Measurements from ENCODE around the gene CENPVL3. TPM values are rescaled to one million over a fixed set of nuclear protein-coding genes. Genes with fewer than 3 reads are reported as not detected.

Gene CENPVL3
- total and polyA plus RNA-seq, 2 experiments from 2014 or later = 4.4 to 4.8 TPM

- no peaks in the 10 kb centered on the region for H3K27me3 ChIP-seq (ENCODE audit: insufficient read depth)
- TF ChIP-seq ZNF331 (CRISPR knock-in tag; IDR thresholded peaks at IDR 0.05; ENCODE audit: low read depth) (no peak), ZNF462 (CRISPR knock-in tag; IDR thresholded peaks at IDR 0.05) (no peak), STAT1 (IDR thresholded peaks at IDR 0.05; ENCODE audit: unreplicated experiment) (no peak), CREB1 (CRISPR knock-in tag; IDR thresholded peaks at IDR 0.05; ENCODE audit: low read depth) (no peak), EZH2phosphoT487 (IDR thresholded peaks at IDR 0.05; ENCODE audit: unreplicated experiment) (no peak), JUNB (IDR thresholded peaks at IDR 0.05; ENCODE audit: unreplicated experiment) (no peak), ETS1 (IDR thresholded peaks at IDR 0.05) (no peak), REST (IDR thresholded peaks at IDR 0.05; ENCODE audit: unreplicated experiment) (no peak), POLR2AphosphoS5 (IDR thresholded peaks at IDR 0.05; ENCODE audit: low read depth) (no peak), CTCF (conservative IDR thresholded peaks at IDR 0.05; ENCODE audit: low read depth in 2 of 2) (no peak), NANOG (IDR thresholded peaks at IDR 0.05; ENCODE audit: borderline replicate concordance) (no peak), ZNF114 (CRISPR knock-in tag; IDR thresholded peaks at IDR 0.05) (no peak)
- no peaks in the 10 kb centered on the region for H3F3A ChIP-seq (replicated peaks; ENCODE audit: low read depth)
- DNase-seq (ENCODE audit: low spot score) = no peak
- H4K20me1 ChIP-seq (replicated peaks; ENCODE audit: insufficient read depth) = no peaks in the 10 kb centered on the region
- no peak for ATAC-seq
- H3K36me3 ChIP-seq (ENCODE audit: insufficient read depth) = no peaks in the 10 kb centered on the region
- H3K9me2 ChIP-seq (ENCODE audit: insufficient read depth) = no peaks in the 10 kb centered on the region
- H2AFZ ChIP-seq = no peak overlapping the region
- Mint-ChIP-seq H3K4me3 (no peak overlapping the region), H3K9me3 (peaks cover 8% of the 10 kb centered on the region), H3K27ac (no peak overlapping the region), H3K4me1 (0 out of 3 replicates have a peak, but pooled peaks cover 2% of the 10 kb centered on the region), H3K27me3 (ENCODE audit: insufficient read depth, low read depth, poor library complexity) (peaks cover 2% of the 10 kb centered on the region), H3K36me3 (ENCODE audit: low read depth) (peaks cover 4% of the 10 kb centered on the region; the same call in 2 of the 3 replicates)
- no peak overlapping the region for H3K4me2 ChIP-seq
- no peaks in the 10 kb centered on the region for H3K4me1 ChIP-seq (ENCODE audit: insufficient read depth)
- no peak overlapping the region for H3K4me3 ChIP-seq
- no peaks in the 10 kb centered on the region for H3K79me2 ChIP-seq (replicated peaks; ENCODE audit: insufficient read depth)
- H3K27ac ChIP-seq (ENCODE audit: low read depth) = no peak overlapping the region
Measured at GRCh38 chrX:51643377-51643776, 24.7 kb upstream of the CENPVL3 start.

All from GM23338 (cell line).